A549 (cell line): ENCODE measurements around the gene TAF10.

Experiments
- POLR2A ChIP-seq: IDR thresholded peaks from 2 replicates; pipeline ENCODE4 v1.6.1; 2012; ENCODE audit warnings: mild to moderate bottlenecking, low read length
- RFX5 ChIP-seq: fragments of 450-650 bp; IDR thresholded peaks from 2 replicates; pipeline ENCODE4 v1.7.1; 2014; ENCODE audit warnings: antibody characterized with exemption, mild to moderate bottlenecking, moderate library complexity
- SMC3 ChIP-seq: fragments of >200 bp; sonication (Bioruptor Twin); formaldehyde crosslinking; IDR thresholded peaks from 3 replicates; pipeline ENCODE4 v1.6.1; 2018; ENCODE audit warnings: inconsistent platforms
- TF ChIP-seq, protein P1 (sequence below): fragments of >200 bp; sonication (Bioruptor Twin); formaldehyde crosslinking; IDR thresholded peaks from 3 replicates; pipeline ENCODE4 v1.5.1; 2016
- TF ChIP-seq, protein P2 (sequence below): IDR thresholded peaks from 2 replicates; pipeline ENCODE4 v1.6.1; 2012

DNA sequence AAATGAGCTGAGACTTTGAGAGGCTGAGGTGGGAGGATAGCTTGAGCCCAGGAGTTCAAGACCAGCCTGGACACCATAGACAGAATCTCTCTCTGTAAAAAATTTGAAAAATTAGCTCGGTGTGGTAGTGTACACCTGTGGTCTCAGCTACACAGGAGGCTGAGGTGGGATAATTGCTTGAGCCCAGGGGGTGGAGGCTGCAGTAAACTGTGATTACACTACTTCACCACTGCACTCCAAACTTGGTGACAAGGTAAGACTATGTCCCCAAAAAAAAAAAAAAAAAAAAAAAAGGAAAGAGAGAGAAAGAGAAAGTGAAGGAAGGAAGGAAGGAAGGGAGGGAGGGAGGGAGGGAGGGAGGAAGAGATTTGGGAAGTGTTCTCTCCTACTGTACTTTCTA, 33.9 kb downstream of the TAF10 start:
- TF ChIP-seq, protein P1, sequence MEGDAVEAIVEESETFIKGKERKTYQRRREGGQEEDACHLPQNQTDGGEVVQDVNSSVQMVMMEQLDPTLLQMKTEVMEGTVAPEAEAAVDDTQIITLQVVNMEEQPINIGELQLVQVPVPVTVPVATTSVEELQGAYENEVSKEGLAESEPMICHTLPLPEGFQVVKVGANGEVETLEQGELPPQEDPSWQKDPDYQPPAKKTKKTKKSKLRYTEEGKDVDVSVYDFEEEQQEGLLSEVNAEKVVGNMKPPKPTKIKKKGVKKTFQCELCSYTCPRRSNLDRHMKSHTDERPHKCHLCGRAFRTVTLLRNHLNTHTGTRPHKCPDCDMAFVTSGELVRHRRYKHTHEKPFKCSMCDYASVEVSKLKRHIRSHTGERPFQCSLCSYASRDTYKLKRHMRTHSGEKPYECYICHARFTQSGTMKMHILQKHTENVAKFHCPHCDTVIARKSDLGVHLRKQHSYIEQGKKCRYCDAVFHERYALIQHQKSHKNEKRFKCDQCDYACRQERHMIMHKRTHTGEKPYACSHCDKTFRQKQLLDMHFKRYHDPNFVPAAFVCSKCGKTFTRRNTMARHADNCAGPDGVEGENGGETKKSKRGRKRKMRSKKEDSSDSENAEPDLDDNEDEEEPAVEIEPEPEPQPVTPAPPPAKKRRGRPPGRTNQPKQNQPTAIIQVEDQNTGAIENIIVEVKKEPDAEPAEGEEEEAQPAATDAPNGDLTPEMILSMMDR, result no peak
- TF ChIP-seq, protein P2, sequence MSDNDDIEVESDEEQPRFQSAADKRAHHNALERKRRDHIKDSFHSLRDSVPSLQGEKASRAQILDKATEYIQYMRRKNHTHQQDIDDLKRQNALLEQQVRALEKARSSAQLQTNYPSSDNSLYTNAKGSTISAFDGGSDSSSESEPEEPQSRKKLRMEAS, result no peak
- TF ChIP-seq RFX5 (no peak), POLR2A (no peak), SMC3 (no peak)
